Lung (tissue), 12 donors: ENCODE results near the gene DCAF17. TPM values are rescaled to one million over a fixed set of nuclear protein-coding genes. Genes with fewer than 3 reads are reported as not detected.

Experiments
- ATAC-seq: fragments of 200-7000 bp; cut with Tn5 transposase; one replicate; pipeline ENCODE4 v1.9.1; 2020; ENCODE audit warnings: moderate number of reproducible peaks; ENCODE audit not compliant: insufficient read depth, low FRiP score
- DNase-seq, 3 donors: peaks; one replicate each; pipeline ENCODE4 v3.0.0-alpha.2; 2013 to 2017
- H3K27ac ChIP-seq, 2 donors: one replicate each; pipeline ENCODE4 v1.5.1; 2013; ENCODE audit warnings: mild to moderate bottlenecking in 2 of 2, moderate library complexity in 2 of 2, control low read depth in 1 of 2, inconsistent platforms in 1 of 2, low read depth in 1 of 2, low read length in 1 of 2
- H3K27me3 ChIP-seq, 3 donors: one replicate each; pipeline ENCODE4 v1.5.1; 2013; ENCODE audit warnings: low read length in 2 of 3; ENCODE audit not compliant: control insufficient read depth in 3 of 3, insufficient read depth in 3 of 3
- H3K36me3 ChIP-seq, 4 donors: one replicate each; pipeline ENCODE4 v1.5.1; 2013; ENCODE audit warnings: low read length in 4 of 4, mild to moderate bottlenecking in 1 of 4, moderate library complexity in 1 of 4; ENCODE audit not compliant: control insufficient read depth in 4 of 4, insufficient read depth in 4 of 4
- H3K4me1 ChIP-seq, 5 donors: one replicate each; pipeline ENCODE4 v1.5.1; 2013; ENCODE audit warnings: low read length in 5 of 5, mild to moderate bottlenecking in 2 of 5, moderate library complexity in 1 of 5; ENCODE audit not compliant: control insufficient read depth in 5 of 5, insufficient read depth in 5 of 5
- H3K4me3 ChIP-seq: one replicate; pipeline ENCODE4 v1.5.1; 2013; ENCODE audit warnings: mild to moderate bottlenecking, control low read depth, moderate library complexity
- H3K9ac ChIP-seq, 2 donors: one replicate each; pipeline ENCODE4 v1.5.1; 2013; ENCODE audit warnings: low read length in 2 of 2, control low read depth in 1 of 2; ENCODE audit not compliant: insufficient read depth in 1 of 2
- H3K9me3 ChIP-seq, 4 donors: one replicate each; pipeline ENCODE4 v1.5.1; 2013; ENCODE audit warnings: low read length in 3 of 4, mild to moderate bottlenecking in 1 of 4, moderate library complexity in 1 of 4; ENCODE audit not compliant: control insufficient read depth in 4 of 4, insufficient read depth in 3 of 4
- WGBS, 2 donors: extraction: QIAGEN DNeasy Blood & Tissue Kit; methylation state at CpG; one replicate each; pipeline ENCODE4 v1.1.7; 2013; 5-methylcytosine and 5-hydroxymethylcytosine counted together
- polyA plus RNA-seq, 2 donors: library from polyadenylated mRNA; stranded (reverse); fragments of 200-250 nt; gene quantifications; one replicate each; pipeline ENCODE4 v1.2.1, GENCODE V29; 2013
- total RNA-seq, 2 donors: library from RNA; depleted of rRNA in 1 of 2; stranded (reverse); fragments of >200 nt in 1 of 2; gene quantifications; one replicate each; pipeline ENCODE4 v1.2.1, GENCODE V29; 2014 to 2021
- TF ChIP-seq, protein P1 (sequence below): IDR thresholded peaks from 2 replicates; pipeline ENCODE4 v1.5.1; 2012; ENCODE audit warnings: mild to moderate bottlenecking; ENCODE audit errors: control extremely low read depth, extremely low read depth
- donor health status: control.
- donor health status: control.
- donor health status: Bipolar disorder and iron deficiency.
- donor health status: healthy.
- donor health status: DM: yes; HTN: yes; CAD: no.

The DCAF17 gene
- total and polyA plus RNA-seq, 4 donors = 3.1 to 34.4 (median 8.0) TPM

GRCh38 chr2:171521361-171522051 lies 87.5 kb downstream of the DCAF17 start:
- Histone ChIP-seq H3K9ac (peak overlapping the region in 1 of 2 donors; percentile 72), H3K4me3 (peak overlapping the region; percentile 82), H3K36me3 (no peaks in the 10 kb centered on the region), H3K27me3 (peaks cover 0 to 3% (median 0%) of the 10 kb centered on the region in 3 donors), H3K4me1 (peaks cover 0 to 14% (median 5%) of the 10 kb centered on the region in 5 donors), H3K9me3 (no peaks in the 10 kb centered on the region), H3K27ac (peak overlapping the region; percentile 52 to 61)
- TF ChIP-seq, protein P1, sequence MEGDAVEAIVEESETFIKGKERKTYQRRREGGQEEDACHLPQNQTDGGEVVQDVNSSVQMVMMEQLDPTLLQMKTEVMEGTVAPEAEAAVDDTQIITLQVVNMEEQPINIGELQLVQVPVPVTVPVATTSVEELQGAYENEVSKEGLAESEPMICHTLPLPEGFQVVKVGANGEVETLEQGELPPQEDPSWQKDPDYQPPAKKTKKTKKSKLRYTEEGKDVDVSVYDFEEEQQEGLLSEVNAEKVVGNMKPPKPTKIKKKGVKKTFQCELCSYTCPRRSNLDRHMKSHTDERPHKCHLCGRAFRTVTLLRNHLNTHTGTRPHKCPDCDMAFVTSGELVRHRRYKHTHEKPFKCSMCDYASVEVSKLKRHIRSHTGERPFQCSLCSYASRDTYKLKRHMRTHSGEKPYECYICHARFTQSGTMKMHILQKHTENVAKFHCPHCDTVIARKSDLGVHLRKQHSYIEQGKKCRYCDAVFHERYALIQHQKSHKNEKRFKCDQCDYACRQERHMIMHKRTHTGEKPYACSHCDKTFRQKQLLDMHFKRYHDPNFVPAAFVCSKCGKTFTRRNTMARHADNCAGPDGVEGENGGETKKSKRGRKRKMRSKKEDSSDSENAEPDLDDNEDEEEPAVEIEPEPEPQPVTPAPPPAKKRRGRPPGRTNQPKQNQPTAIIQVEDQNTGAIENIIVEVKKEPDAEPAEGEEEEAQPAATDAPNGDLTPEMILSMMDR = no peak
- ATAC-seq = no peak
- 66 to 68% methylated on average over 5 of the region's 5 CpGs for WGBS, 2 donors
- DNase-seq = peak in 1 of 3 donors; percentile 52

DNA sequence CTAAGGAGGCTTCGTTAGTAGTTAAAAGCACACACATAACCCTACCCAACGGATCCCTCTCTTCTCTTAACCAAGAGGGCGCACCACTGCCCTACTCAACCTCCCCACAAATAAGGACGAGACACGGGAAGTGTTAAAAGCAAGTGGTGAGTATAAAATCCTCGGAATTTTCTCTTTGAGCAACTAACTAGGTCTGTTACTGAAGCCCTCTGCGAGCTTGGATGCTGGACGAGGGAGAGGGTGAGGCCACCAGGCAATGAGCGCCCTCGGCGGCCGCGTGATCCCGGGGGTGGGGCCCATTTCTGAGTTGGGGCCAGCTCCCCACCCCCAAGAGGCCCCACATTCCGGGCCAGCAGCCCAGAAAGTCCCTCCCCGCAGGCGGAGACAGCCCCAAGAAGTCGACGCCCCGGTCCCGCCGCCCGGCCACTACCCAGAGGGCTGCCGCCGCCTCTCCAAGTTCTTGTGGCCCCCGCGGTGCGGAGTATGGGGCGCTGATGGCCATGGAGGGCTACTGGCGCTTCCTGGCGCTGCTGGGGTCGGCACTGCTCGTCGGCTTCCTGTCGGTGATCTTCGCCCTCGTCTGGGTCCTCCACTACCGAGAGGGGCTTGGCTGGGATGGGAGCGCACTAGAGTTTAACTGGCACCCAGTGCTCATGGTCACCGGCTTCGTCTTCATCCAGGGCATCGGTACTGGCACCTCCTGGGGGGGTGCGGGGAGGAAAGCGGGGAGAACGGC lies 88.2 kb downstream of the DCAF17 start, which contains the start of gene CYBRD1:
Gene CYBRD1 (plus strand): TSS at position 423 of the 736 bp plus-strand sequence. CDS start 72 bp downstream, at position 495.
- Histone ChIP-seq H3K9me3 (no peaks in the 10 kb centered on the region), H3K9ac (peak within 1 kb of the TSS; percentile 48 to 91), H3K4me3 (peak within 1 kb of the TSS; percentile 82), H3K27me3 (peaks cover 0 to 3% (median 0%) of the 10 kb centered on the region in 3 donors), H3K36me3 (no peaks in the 10 kb centered on the region), H3K27ac (peak within 1 kb of the TSS; percentile 64 to 91), H3K4me1 (peaks cover 0 to 14% (median 5%) of the 10 kb centered on the region in 5 donors)
- TF ChIP-seq, protein P1 = no peak
- peak; percentile 74 for ATAC-seq
- WGBS, 2 donors = 0 to 1% methylated on average over 40 to 45 of the region's 45 CpGs
- DNase-seq = peak; percentile 92 to 95 (median 94)

- H3K36me3 ChIP-seq = no peaks in the 10 kb centered on the region
- H3K4me1 ChIP-seq = peaks cover 0 to 14% (median 5%) of the 10 kb centered on the region in 5 donors
- H3K27me3 ChIP-seq = peaks cover 0 to 3% (median 0%) of the 10 kb centered on the region in 3 donors
- peak overlapping the region in 1 of 2 donors; percentile 91 for H3K9ac ChIP-seq
- H3K9me3 ChIP-seq = no peaks in the 10 kb centered on the region
- H3K27ac ChIP-seq = peak overlapping the region; percentile 64 to 91
- ATAC-seq (peak; percentile 15), DNase-seq (peak in 1 of 3 donors; percentile 51)
- H3K4me3 ChIP-seq = peak overlapping the region; percentile 82
- 1% methylated on average over 18 to 29 of the region's 29 CpGs for WGBS, 2 donors
- TF ChIP-seq, protein P1 = no peak
These were observed 88.7 kb downstream of the DCAF17 start for GRCh38 chr2:171522788-171523087.
